GM18520 (cell line): Measurements from ENCODE around the gene ZNF687.
A peak's percentile ranks its signal among the peaks of the same experiment; 100 is the strongest.
"Not testable (repeated sequence)": the region's sequence is repeated elsewhere in the genome, so short reads cannot be mapped to it uniquely, and the experiment has no call there.

ENCODE experiments used
- ATAC-seq: cut with Tn5 transposase; IDR thresholded peaks from one replicate; pipeline ENCODE4 v1.9.1; 2021; ENCODE audit not compliant: unreplicated experiment

Gene ZNF687

GRCh38 chr1:151281969-151282882 is at the start of gene ZNF687:
Gene ZNF687 (plus strand): TSS chr1:151282299. CDS start chr1:151286292, 3,993 bp downstream.
- peak; percentile 83 for ATAC-seq

- ATAC-seq = no peak
Measured at GRCh38 chr1:151235235-151235634, 46.9 kb upstream of the ZNF687 start.

GRCh38 chr1:151237678-151238466 is 44.2 kb upstream of the ZNF687 start:
- ATAC-seq = no peak

- no peak for ATAC-seq
Measured at GRCh38 chr1:151238467-151238739, 43.7 kb upstream of the ZNF687 start.

- no peak for ATAC-seq
Measured at GRCh38 chr1:151242442-151242841, 39.7 kb upstream of the ZNF687 start.

GRCh38 chr1:151243683-151244216 is 38.3 kb upstream of the ZNF687 start:
- no peak for ATAC-seq

- ATAC-seq = no peak
Measured at GRCh38 chr1:151246786-151247185, 35.3 kb upstream of the ZNF687 start.

GRCh38 chr1:151251656-151252470 is 30.2 kb upstream of the ZNF687 start:
- no peak for ATAC-seq

GRCh38 chr1:151254217-151255213 is 27.6 kb upstream of the ZNF687 start, which contains the start of gene PSMD4:
Gene PSMD4 (plus strand): TSS chr1:151254734. CDS start chr1:151254783, 49 bp downstream.
- ATAC-seq = peak; percentile 77

GRCh38 chr1:151255381-151255780 is 26.7 kb upstream of the ZNF687 start:
- peak; percentile 2 for ATAC-seq

- ATAC-seq = no peak
Measured at GRCh38 chr1:151259351-151259750, 22.7 kb upstream of the ZNF687 start.

- ATAC-seq = no peak
Measured at GRCh38 chr1:151265446-151266236, 16.5 kb upstream of the ZNF687 start.

GRCh38 chr1:151266315-151266714 is 15.8 kb upstream of the ZNF687 start:
- no peak for ATAC-seq

- ATAC-seq = no peak
Measured at GRCh38 chr1:151266821-151267220, 15.3 kb upstream of the ZNF687 start.

- ATAC-seq = no peak
Measured at GRCh38 chr1:151267760-151268159, 14.3 kb upstream of the ZNF687 start.

- no peak for ATAC-seq
Measured at GRCh38 chr1:151273924-151274466, 8.1 kb upstream of the ZNF687 start.

GRCh38 chr1:151275341-151275740 is 6.8 kb upstream of the ZNF687 start:
- not testable (repeated sequence) for ATAC-seq

GRCh38 chr1:151277249-151277648 is 4.8 kb upstream of the ZNF687 start:
- no peak for ATAC-seq
